ENCODE results near the gene NAA10.

Gene NAA10

DNA sequence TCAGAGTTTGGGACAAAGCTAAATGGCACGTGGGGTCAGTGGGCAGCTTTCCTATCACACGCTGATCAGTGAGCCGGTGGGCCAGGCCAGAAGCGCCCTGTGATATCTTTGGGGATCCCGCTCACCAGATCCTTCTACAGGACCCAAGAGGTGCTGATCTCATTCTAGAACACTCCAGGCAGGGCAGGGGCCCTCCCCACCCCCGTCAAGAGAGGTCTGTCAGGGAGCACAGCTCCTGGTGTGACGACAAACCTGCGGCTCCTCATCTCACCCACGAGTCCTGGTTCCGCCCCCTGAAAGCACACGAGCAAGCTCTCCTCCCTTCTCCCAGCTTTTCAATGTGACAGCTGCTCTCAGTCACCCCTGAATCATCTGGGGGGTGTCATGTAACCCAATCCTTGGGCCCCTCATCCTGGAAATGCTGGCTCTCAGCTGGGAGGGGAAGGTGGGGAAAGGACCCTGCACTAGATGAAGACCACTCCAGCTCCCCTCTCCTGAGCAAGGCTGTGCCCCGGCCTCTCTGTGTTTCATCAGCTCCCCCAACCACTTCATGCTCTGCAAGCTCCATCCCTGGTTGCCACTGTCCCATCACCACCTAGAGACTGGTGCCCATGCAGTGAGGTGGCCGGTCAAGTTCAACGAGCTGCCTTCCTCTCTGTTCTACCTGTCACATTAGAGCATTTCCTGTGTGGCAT lies 32.2 kb upstream of the NAA10 start:
- TF ChIP-seq MAX (IDR thresholded peaks at IDR 0.05) (no peak), CEBPB (IDR thresholded peaks at IDR 0.05) (no peak), YY1 (IDR thresholded peaks at IDR 0.05; ENCODE audit: low read depth) (no peak), NFIC (IDR thresholded peaks at IDR 0.05) (no peak), FOXM1 (IDR thresholded peaks at IDR 0.05; ENCODE audit: borderline replicate concordance, low read depth) (no peak), EP300 (IDR thresholded peaks at IDR 0.05; ENCODE audit: borderline replicate concordance) (no peak)
- TF ChIP-seq, protein P1, sequence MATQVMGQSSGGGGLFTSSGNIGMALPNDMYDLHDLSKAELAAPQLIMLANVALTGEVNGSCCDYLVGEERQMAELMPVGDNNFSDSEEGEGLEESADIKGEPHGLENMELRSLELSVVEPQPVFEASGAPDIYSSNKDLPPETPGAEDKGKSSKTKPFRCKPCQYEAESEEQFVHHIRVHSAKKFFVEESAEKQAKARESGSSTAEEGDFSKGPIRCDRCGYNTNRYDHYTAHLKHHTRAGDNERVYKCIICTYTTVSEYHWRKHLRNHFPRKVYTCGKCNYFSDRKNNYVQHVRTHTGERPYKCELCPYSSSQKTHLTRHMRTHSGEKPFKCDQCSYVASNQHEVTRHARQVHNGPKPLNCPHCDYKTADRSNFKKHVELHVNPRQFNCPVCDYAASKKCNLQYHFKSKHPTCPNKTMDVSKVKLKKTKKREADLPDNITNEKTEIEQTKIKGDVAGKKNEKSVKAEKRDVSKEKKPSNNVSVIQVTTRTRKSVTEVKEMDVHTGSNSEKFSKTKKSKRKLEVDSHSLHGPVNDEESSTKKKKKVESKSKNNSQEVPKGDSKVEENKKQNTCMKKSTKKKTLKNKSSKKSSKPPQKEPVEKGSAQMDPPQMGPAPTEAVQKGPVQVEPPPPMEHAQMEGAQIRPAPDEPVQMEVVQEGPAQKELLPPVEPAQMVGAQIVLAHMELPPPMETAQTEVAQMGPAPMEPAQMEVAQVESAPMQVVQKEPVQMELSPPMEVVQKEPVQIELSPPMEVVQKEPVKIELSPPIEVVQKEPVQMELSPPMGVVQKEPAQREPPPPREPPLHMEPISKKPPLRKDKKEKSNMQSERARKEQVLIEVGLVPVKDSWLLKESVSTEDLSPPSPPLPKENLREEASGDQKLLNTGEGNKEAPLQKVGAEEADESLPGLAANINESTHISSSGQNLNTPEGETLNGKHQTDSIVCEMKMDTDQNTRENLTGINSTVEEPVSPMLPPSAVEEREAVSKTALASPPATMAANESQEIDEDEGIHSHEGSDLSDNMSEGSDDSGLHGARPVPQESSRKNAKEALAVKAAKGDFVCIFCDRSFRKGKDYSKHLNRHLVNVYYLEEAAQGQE (IDR thresholded peaks at IDR 0.05; ENCODE audit: low read depth), result no peak

DNA sequence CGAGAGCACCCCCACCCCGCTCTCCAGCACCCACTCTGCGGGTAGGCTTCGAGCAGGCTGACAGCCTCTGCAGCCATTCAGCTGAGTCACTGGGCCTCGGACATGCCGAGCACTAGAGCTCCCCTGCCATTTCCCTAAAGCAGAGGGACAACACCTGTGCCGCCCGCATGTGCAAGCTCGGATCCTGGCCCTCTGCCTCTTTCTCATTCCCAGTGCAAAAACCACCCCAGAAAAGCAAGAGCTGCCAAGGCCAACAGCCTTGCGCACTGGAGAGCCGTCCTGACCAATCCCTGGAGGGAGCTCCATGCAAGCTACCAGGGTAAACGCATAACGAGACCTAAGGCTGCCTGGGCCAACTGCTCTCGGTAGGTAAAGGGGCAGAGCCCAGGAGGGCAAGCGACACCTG lies 31.4 kb upstream of the NAA10 start:
- TF ChIP-seq MAX (IDR thresholded peaks at IDR 0.05) (no peak), EP300 (IDR thresholded peaks at IDR 0.05; ENCODE audit: borderline replicate concordance) (no peak), RAD21 (IDR thresholded peaks at IDR 0.05; ENCODE audit: low read depth) (no peak), ZBTB7A (IDR thresholded peaks at IDR 0.05; ENCODE audit: low read depth) (no peak), FOXM1 (IDR thresholded peaks at IDR 0.05; ENCODE audit: borderline replicate concordance, low read depth) (no peak), TAF1 (IDR thresholded peaks at IDR 0.05; ENCODE audit: low read depth) (no peak), EGR1 (IDR thresholded peaks at IDR 0.05) (no peak), NFIC (IDR thresholded peaks at IDR 0.05) (no peak), YY1 (IDR thresholded peaks at IDR 0.05; ENCODE audit: low read depth) (no peak), TCF12 (IDR thresholded peaks at IDR 0.05; ENCODE audit: low read depth) (no peak)
- TF ChIP-seq, protein P1 (IDR thresholded peaks at IDR 0.05; ENCODE audit: low read depth), result no peak
- TF ChIP-seq, protein P2, sequence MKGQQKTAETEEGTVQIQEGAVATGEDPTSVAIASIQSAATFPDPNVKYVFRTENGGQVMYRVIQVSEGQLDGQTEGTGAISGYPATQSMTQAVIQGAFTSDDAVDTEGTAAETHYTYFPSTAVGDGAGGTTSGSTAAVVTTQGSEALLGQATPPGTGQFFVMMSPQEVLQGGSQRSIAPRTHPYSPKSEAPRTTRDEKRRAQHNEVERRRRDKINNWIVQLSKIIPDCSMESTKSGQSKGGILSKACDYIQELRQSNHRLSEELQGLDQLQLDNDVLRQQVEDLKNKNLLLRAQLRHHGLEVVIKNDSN (IDR thresholded peaks at IDR 0.05), result no peak

- TF ChIP-seq MAX (IDR thresholded peaks at IDR 0.05) (no peak), CREB1 (IDR thresholded peaks at IDR 0.05; ENCODE audit: low read depth) (no peak), TAF1 (IDR thresholded peaks at IDR 0.05; ENCODE audit: low read depth) (no peak), TEAD4 (IDR thresholded peaks at IDR 0.05) (no peak), NFIC (IDR thresholded peaks at IDR 0.05) (no peak), TCF12 (IDR thresholded peaks at IDR 0.05; ENCODE audit: low read depth) (no peak), YY1 (IDR thresholded peaks at IDR 0.05; ENCODE audit: low read depth) (no peak), CEBPB (IDR thresholded peaks at IDR 0.05) (no peak), ZBTB7A (IDR thresholded peaks at IDR 0.05; ENCODE audit: low read depth) (no peak), RAD21 (IDR thresholded peaks at IDR 0.05; ENCODE audit: low read depth) (no peak), EP300 (IDR thresholded peaks at IDR 0.05; ENCODE audit: borderline replicate concordance) (no peak), EGR1 (IDR thresholded peaks at IDR 0.05) (no peak)
- TF ChIP-seq, protein P2 (IDR thresholded peaks at IDR 0.05), result no peak
- TF ChIP-seq, protein P1 (IDR thresholded peaks at IDR 0.05; ENCODE audit: low read depth), result no peak
Measured at GRCh38 chrX:153965406-153965805, 30.6 kb upstream of the NAA10 start.

GRCh38 chrX:153964105-153964504 lies 29.3 kb upstream of the NAA10 start:
- no peak for TF ChIP-seq TCF12 (IDR thresholded peaks at IDR 0.05; ENCODE audit: low read depth)
- no peak for TF ChIP-seq YY1 (IDR thresholded peaks at IDR 0.05; ENCODE audit: low read depth)
- no peak for TF ChIP-seq TEAD4 (IDR thresholded peaks at IDR 0.05)
- TF ChIP-seq, protein P2 (IDR thresholded peaks at IDR 0.05), result no peak
- TF ChIP-seq EGR1 (IDR thresholded peaks at IDR 0.05), result no peak
- TF ChIP-seq RAD21 (IDR thresholded peaks at IDR 0.05; ENCODE audit: low read depth), result no peak
- no peak for TF ChIP-seq NFIC (IDR thresholded peaks at IDR 0.05)
- TF ChIP-seq CREB1 (IDR thresholded peaks at IDR 0.05; ENCODE audit: low read depth), result no peak
- TF ChIP-seq FOXM1 (IDR thresholded peaks at IDR 0.05; ENCODE audit: borderline replicate concordance, low read depth), result no peak
- TF ChIP-seq MAX (IDR thresholded peaks at IDR 0.05), result no peak

All from Ishikawa (cell line).